ENCODE data around the gene RBBP4. TPM values are rescaled to one million over a fixed set of nuclear protein-coding genes. Genes with fewer than 3 reads are reported as not detected.
A peak's percentile ranks its signal among the peaks of the same experiment; 100 is the strongest.
"Not testable (repeated sequence)": the region's sequence is repeated elsewhere in the genome, so short reads cannot be mapped to it uniquely, and the experiment has no call there.

Gene RBBP4
- total RNA-seq, 1 donor from 2014 or later: 244 TPM

- peaks cover 42% of the 10 kb centered on the region for H3K4me1 Mint-ChIP-seq (ENCODE audit: unreplicated experiment)
Measured at GRCh38 chr1:32696041-32696440, 45.0 kb downstream of the RBBP4 start.

GRCh38 chr1:32696996-32697395 is 46.0 kb downstream of the RBBP4 start:
- H3K9me3 Mint-ChIP-seq (ENCODE audit: unreplicated experiment); H3K27ac Mint-ChIP-seq (ENCODE audit: unreplicated experiment); H3K4me3 Mint-ChIP-seq (ENCODE audit: unreplicated experiment); H3K27me3 Mint-ChIP-seq (ENCODE audit: unreplicated experiment); DNase-seq (ENCODE audit: extremely low spot score, unreplicated experiment): not testable (repeated sequence)
- Mint-ChIP-seq H3K4me1 (ENCODE audit: unreplicated experiment) (peaks cover 51% of the 10 kb centered on the region), H3K36me3 (ENCODE audit: unreplicated experiment) (peaks cover 11% of the 10 kb centered on the region)

More at GRCh38 chr1:32696041-32696440, 45.0 kb downstream of the RBBP4 start:
- Mint-ChIP-seq H3K9me3 (ENCODE audit: unreplicated experiment) (no peaks in the 10 kb centered on the region), H3K27ac (ENCODE audit: unreplicated experiment) (peak overlapping the region; percentile 91), H3K4me3 (ENCODE audit: unreplicated experiment) (no peak overlapping the region), H3K27me3 (ENCODE audit: unreplicated experiment) (no peaks in the 10 kb centered on the region), H3K36me3 (ENCODE audit: unreplicated experiment) (peaks cover 17% of the 10 kb centered on the region)
- no peak for DNase-seq (ENCODE audit: extremely low spot score, unreplicated experiment)
- no peak for TF ChIP-seq CTCF (IDR thresholded peaks at IDR 0.05)

- no peaks in the 10 kb centered on the region for H3K36me3 Mint-ChIP-seq (ENCODE audit: unreplicated experiment)
- no peak for TF ChIP-seq CTCF (IDR thresholded peaks at IDR 0.05)
- peak overlapping the region; percentile 97 for H3K27ac Mint-ChIP-seq (ENCODE audit: unreplicated experiment)
- H3K9me3 Mint-ChIP-seq (ENCODE audit: unreplicated experiment): no peaks in the 10 kb centered on the region
- no peak for DNase-seq (ENCODE audit: extremely low spot score, unreplicated experiment)
- H3K4me3 Mint-ChIP-seq (ENCODE audit: unreplicated experiment): peak overlapping the region; percentile 83
- H3K4me1 Mint-ChIP-seq (ENCODE audit: unreplicated experiment): peaks cover 60% of the 10 kb centered on the region
- no peaks in the 10 kb centered on the region for H3K27me3 Mint-ChIP-seq (ENCODE audit: unreplicated experiment)
Measured at GRCh38 chr1:32701421-32701911, 50.5 kb downstream of the RBBP4 start.

DNA sequence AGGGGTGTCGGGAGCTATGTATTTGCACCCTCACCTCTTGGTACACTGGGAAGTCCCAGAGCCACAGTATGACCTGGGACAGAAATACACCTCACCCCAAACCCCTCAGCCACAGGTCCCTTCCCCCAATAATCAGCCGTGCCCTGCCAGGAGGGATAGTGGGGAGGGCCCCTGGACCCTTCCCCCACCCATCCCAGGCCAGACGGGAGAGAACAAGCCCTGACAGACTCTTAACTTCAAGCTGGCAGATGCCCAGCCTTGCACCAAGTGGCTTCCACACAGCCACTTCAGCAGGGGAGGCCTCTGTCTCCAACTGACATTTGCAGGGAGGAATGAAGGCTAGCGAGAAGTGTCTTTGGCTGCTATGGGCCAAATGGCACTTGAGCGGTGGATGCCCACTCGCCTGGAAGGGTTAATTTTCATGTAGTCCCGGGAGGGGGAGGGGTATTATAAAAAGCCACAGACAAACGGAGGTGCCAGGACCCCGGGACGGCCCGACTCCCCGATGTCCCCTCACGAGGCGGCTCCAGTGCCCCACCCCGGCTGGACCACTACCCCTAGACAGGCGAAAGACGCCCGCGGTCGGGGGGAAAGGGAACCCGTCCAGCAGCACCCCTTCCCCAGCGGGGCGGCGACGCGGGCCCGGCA is 51.1 kb downstream of the RBBP4 start:
- TF ChIP-seq CTCF (IDR thresholded peaks at IDR 0.05): no peak
- DNase-seq (ENCODE audit: extremely low spot score, unreplicated experiment): no peak
- H3K27ac Mint-ChIP-seq (ENCODE audit: unreplicated experiment): peak overlapping the region; percentile 97
- no peaks in the 10 kb centered on the region for H3K36me3 Mint-ChIP-seq (ENCODE audit: unreplicated experiment)
- H3K4me3 Mint-ChIP-seq (ENCODE audit: unreplicated experiment): peak overlapping the region; percentile 83
- H3K4me1 Mint-ChIP-seq (ENCODE audit: unreplicated experiment): peaks cover 63% of the 10 kb centered on the region
- H3K9me3 Mint-ChIP-seq (ENCODE audit: unreplicated experiment): no peaks in the 10 kb centered on the region
- no peaks in the 10 kb centered on the region for H3K27me3 Mint-ChIP-seq (ENCODE audit: unreplicated experiment)

- Mint-ChIP-seq H3K36me3 (ENCODE audit: unreplicated experiment) (no peaks in the 10 kb centered on the region), H3K27me3 (ENCODE audit: unreplicated experiment) (no peaks in the 10 kb centered on the region), H3K27ac (ENCODE audit: unreplicated experiment) (peak within 1 kb of the TSS; percentile 99), H3K4me1 (ENCODE audit: unreplicated experiment) (peaks cover 65% of the 10 kb centered on the region), H3K4me3 (ENCODE audit: unreplicated experiment) (peak within 1 kb of the TSS; percentile 83), H3K9me3 (ENCODE audit: unreplicated experiment) (no peaks in the 10 kb centered on the region)
- no peak for TF ChIP-seq CTCF (IDR thresholded peaks at IDR 0.05)
- peak; percentile 92 for DNase-seq (ENCODE audit: extremely low spot score, unreplicated experiment)
Measured at GRCh38 chr1:32702599-32703478, 51.8 kb downstream of the RBBP4 start, which contains the start of gene SYNC. Gene SYNC, minus strand, starts transcription at chr1:32702770. Its CDS starts 110 bp downstream, at chr1:32702660.

Measured in osteocyte (in vitro differentiated cells).